ENCODE measurements around the gene SYTL5. TPM values are rescaled to one million over a fixed set of nuclear protein-coding genes. Genes with fewer than 3 reads are reported as not detected.

Gene SYTL5
- total and polyA plus RNA-seq, 2 experiments from 2014 or later, result not detected

DNA sequence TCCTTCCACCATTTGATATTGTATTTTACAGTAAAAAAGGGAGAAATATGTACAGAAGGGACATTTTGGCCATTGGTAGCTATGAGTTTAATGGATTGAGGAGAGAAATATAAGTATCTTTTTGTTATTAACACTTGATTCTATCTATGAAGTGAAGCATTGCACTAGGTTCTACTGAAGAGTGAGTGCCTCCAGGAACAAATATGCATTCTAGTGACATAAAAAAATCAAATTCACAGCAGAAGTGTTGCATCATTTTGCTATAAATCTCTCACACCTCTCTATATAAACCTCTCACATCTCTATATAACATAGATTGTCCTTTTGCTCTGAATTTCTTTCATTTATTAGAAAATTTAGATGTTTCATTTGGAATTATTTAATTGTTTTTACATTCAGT is 425 bp downstream of the SYTL5 start:
- in situ Hi-C loops (cut with MboI), result no loop called here
- H4K20me1 ChIP-seq (ENCODE audit: insufficient read depth), result no peaks in the 10 kb centered on the region

DNA sequence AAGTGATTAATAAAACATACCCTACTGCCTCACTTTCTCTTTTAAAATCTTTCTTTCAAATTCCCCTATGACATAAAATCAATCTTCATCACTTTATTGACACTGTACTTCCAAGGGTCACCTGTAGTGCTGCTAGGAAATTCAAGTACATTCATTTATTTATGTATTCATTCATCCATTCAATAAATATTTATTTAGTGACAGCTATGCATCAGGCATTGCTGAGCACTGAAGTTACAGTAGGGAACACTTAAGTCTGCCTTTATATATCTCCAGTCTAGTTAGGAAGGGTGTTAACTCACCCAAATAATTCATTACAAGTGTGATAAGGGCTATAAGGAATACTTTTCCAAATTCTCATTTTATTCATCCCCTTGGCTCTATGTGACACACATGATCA is 2.3 kb downstream of the SYTL5 start:
- no peak overlapping the region for H3K27ac ChIP-seq
- H3K9ac ChIP-seq, result no peak overlapping the region
- no peaks in the 10 kb centered on the region for H4K20me1 ChIP-seq (ENCODE audit: insufficient read depth)
- H3K4me2 ChIP-seq (ENCODE audit: unreplicated experiment), result no peak overlapping the region
- no peaks in the 10 kb centered on the region for H3K27me3 ChIP-seq (replicated peaks; ENCODE audit: insufficient read depth)
- TF ChIP-seq EZH2 (IDR thresholded peaks at IDR 0.05; ENCODE audit: insufficient read depth, poor library complexity, severe bottlenecking) (no peak), EZH2phosphoT487 (IDR thresholded peaks at IDR 0.05; ENCODE audit: insufficient read depth, low read depth) (no peak)
- no peaks in the 10 kb centered on the region for H3K79me2 ChIP-seq (ENCODE audit: insufficient read depth)
- in situ Hi-C loops (cut with MboI), result no loop called here
- H3K4me3 ChIP-seq, result no peak overlapping the region
- no peaks in the 10 kb centered on the region for H3F3A ChIP-seq (ENCODE audit: insufficient read depth)
- H3K36me3 ChIP-seq (ENCODE audit: low read depth), result no peaks in the 10 kb centered on the region
- DNase-seq, result no peak
- H3K9me3 ChIP-seq (ENCODE audit: low read depth), result no peaks in the 10 kb centered on the region
- no peaks in the 10 kb centered on the region for H3K4me1 ChIP-seq (ENCODE audit: insufficient read depth)
- no peaks in the 10 kb centered on the region for H3K9me2 ChIP-seq (ENCODE audit: insufficient read depth)
- H2AFZ ChIP-seq, result no peak overlapping the region

More for the DNA sequence above, 425 bp downstream of the SYTL5 start:
- no peaks in the 10 kb centered on the region for H3K9me2 ChIP-seq (ENCODE audit: insufficient read depth)
- H3K9ac ChIP-seq, result no peak overlapping the region
- no peak overlapping the region for H3K4me2 ChIP-seq (ENCODE audit: unreplicated experiment)
- H3K9me3 ChIP-seq (ENCODE audit: low read depth), result no peaks in the 10 kb centered on the region
- H3K27me3 ChIP-seq (replicated peaks; ENCODE audit: insufficient read depth), result no peaks in the 10 kb centered on the region
- no peak overlapping the region for H3K4me3 ChIP-seq
- H3K27ac ChIP-seq, result no peak overlapping the region
- TF ChIP-seq EZH2phosphoT487 (IDR thresholded peaks at IDR 0.05; ENCODE audit: insufficient read depth, low read depth) (no peak), EZH2 (IDR thresholded peaks at IDR 0.05; ENCODE audit: insufficient read depth, poor library complexity, severe bottlenecking) (no peak)
- H3F3A ChIP-seq (ENCODE audit: insufficient read depth), result no peaks in the 10 kb centered on the region
- no peaks in the 10 kb centered on the region for H3K79me2 ChIP-seq (ENCODE audit: insufficient read depth)
- no peak for DNase-seq
- no peaks in the 10 kb centered on the region for H3K36me3 ChIP-seq (ENCODE audit: low read depth)
- no peak overlapping the region for H2AFZ ChIP-seq
- H3K4me1 ChIP-seq (ENCODE audit: insufficient read depth), result no peaks in the 10 kb centered on the region

GRCh38 chrX:38009641-38010040 is 3.3 kb downstream of the SYTL5 start:
- Histone ChIP-seq H2AFZ (no peak overlapping the region), H3K79me2 (ENCODE audit: insufficient read depth) (no peaks in the 10 kb centered on the region), H3K9me2 (ENCODE audit: insufficient read depth) (no peaks in the 10 kb centered on the region), H3K27me3 (replicated peaks; ENCODE audit: insufficient read depth) (no peaks in the 10 kb centered on the region), H3K4me2 (ENCODE audit: unreplicated experiment) (no peak overlapping the region), H3K9me3 (ENCODE audit: low read depth) (no peaks in the 10 kb centered on the region), H4K20me1 (ENCODE audit: insufficient read depth) (no peaks in the 10 kb centered on the region), H3F3A (ENCODE audit: insufficient read depth) (no peaks in the 10 kb centered on the region), H3K9ac (no peak overlapping the region), H3K27ac (no peak overlapping the region), H3K4me1 (ENCODE audit: insufficient read depth) (no peaks in the 10 kb centered on the region), H3K4me3 (no peak overlapping the region), H3K36me3 (ENCODE audit: low read depth) (no peaks in the 10 kb centered on the region)
- no peak for DNase-seq
- in situ Hi-C loops (cut with MboI), result no loop called here
- no peak for TF ChIP-seq EZH2phosphoT487 (IDR thresholded peaks at IDR 0.05; ENCODE audit: insufficient read depth, low read depth)
- no peak for TF ChIP-seq EZH2 (IDR thresholded peaks at IDR 0.05; ENCODE audit: insufficient read depth, poor library complexity, severe bottlenecking)

DNA sequence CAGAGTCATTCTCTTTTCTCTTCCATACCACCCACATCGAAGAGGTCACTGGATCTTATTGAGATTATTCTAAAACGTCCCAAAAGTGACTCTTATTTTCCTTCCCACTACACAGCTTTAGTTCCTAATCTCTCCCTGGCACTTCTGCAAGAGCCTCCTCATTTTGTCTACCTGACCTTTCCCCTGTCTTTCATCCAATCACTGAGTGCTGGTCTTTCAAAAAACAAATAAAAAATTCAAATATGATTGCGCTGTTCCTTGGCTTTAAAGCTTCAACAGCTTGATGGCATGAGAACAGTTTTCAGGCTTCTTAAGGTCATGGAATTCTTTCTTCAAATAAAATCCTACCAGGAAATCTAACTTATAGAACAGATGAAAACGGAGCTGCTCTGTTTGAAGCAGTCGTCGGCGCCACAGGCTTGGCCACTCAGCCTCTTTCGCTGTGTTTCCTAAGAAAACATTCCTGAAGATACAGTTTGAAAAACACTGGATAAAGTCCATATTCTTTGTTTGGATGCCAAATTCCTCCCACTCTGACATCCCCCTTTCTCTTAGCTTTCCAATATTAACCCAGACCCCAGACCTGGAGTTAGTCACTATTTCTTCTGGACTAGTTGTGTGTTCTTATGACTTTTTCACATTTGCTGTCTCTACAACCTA is 12.5 kb downstream of the SYTL5 start:
- no peaks in the 10 kb centered on the region for H3K9me2 ChIP-seq (ENCODE audit: insufficient read depth)

DNA sequence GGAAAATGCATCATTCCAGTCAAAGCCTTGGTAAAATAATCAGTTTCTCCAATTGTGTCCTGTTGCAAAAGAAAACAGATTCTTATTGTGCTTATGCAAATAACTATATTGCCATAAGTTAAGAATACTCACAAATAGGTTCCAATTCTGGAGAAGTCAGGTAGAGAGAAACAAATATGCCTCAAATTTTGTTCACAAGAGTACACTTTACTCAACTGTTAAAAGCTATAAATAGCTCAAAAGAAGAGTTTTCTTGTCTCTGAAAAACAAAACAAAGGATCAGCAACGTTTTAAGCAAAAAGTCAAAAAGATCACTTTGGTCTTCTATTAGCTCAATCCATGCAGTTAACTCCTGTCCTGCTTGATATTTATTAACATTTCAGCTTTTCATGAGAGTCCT is 21.9 kb downstream of the SYTL5 start:
- Histone ChIP-seq H3K27me3 (replicated peaks; ENCODE audit: insufficient read depth) (no peaks in the 10 kb centered on the region), H4K20me1 (ENCODE audit: insufficient read depth) (no peaks in the 10 kb centered on the region), H3K9ac (no peak overlapping the region), H3K27ac (no peak overlapping the region), H3K4me3 (no peak overlapping the region), H3K79me2 (ENCODE audit: insufficient read depth) (no peaks in the 10 kb centered on the region), H3K9me2 (ENCODE audit: insufficient read depth) (no peaks in the 10 kb centered on the region), H3F3A (ENCODE audit: insufficient read depth) (no peaks in the 10 kb centered on the region), H3K9me3 (ENCODE audit: low read depth) (no peaks in the 10 kb centered on the region), H3K36me3 (ENCODE audit: low read depth) (no peaks in the 10 kb centered on the region), H2AFZ (no peak overlapping the region), H3K4me1 (ENCODE audit: insufficient read depth) (no peaks in the 10 kb centered on the region), H3K4me2 (ENCODE audit: unreplicated experiment) (no peak overlapping the region)
- in situ Hi-C loops (cut with MboI), result no loop called here
- TF ChIP-seq EZH2phosphoT487 (IDR thresholded peaks at IDR 0.05; ENCODE audit: insufficient read depth, low read depth), result no peak
- no peak for TF ChIP-seq EZH2 (IDR thresholded peaks at IDR 0.05; ENCODE audit: insufficient read depth, poor library complexity, severe bottlenecking)
- WGBS, 2 experiments (ENCODE audit: low coverage in 1 of 2, low lambda C conversion rate in 2 of 2, missing lambda C conversion rate in 2 of 2), result 27 to 39% methylated on average over 1 of the region's 1 CpG
- no peak for DNase-seq

More for the DNA sequence above, 12.5 kb downstream of the SYTL5 start:
- H3K36me3 ChIP-seq (ENCODE audit: low read depth), result no peaks in the 10 kb centered on the region
- H3K4me2 ChIP-seq (ENCODE audit: unreplicated experiment), result no peak overlapping the region
- H3K4me3 ChIP-seq, result no peak overlapping the region
- TF ChIP-seq EZH2phosphoT487 (IDR thresholded peaks at IDR 0.05; ENCODE audit: insufficient read depth, low read depth), result no peak
- no peak for TF ChIP-seq EZH2 (IDR thresholded peaks at IDR 0.05; ENCODE audit: insufficient read depth, poor library complexity, severe bottlenecking)
- H3K4me1 ChIP-seq (ENCODE audit: insufficient read depth), result no peaks in the 10 kb centered on the region
- no peaks in the 10 kb centered on the region for H3K27me3 ChIP-seq (replicated peaks; ENCODE audit: insufficient read depth)
- H3K79me2 ChIP-seq (ENCODE audit: insufficient read depth), result no peaks in the 10 kb centered on the region
- WGBS, 2 experiments (ENCODE audit: low coverage in 1 of 2, low lambda C conversion rate in 2 of 2, missing lambda C conversion rate in 2 of 2), result 87 to 96% methylated on average over 8 of the region's 8 CpGs
- no peaks in the 10 kb centered on the region for H4K20me1 ChIP-seq (ENCODE audit: insufficient read depth)
- H2AFZ ChIP-seq, result no peak overlapping the region
- no peak for DNase-seq
- no peak overlapping the region for H3K27ac ChIP-seq
- no peaks in the 10 kb centered on the region for H3K9me3 ChIP-seq (ENCODE audit: low read depth)
- in situ Hi-C loops (cut with MboI), result no loop called here
- H3F3A ChIP-seq (ENCODE audit: insufficient read depth), result no peaks in the 10 kb centered on the region
- H3K9ac ChIP-seq, result no peak overlapping the region

Measured in GM23248 (cell line).